WERI-Rb-1 (cell line): ENCODE measurements around the gene PRSS36.
A peak's percentile ranks its signal among the peaks of the same experiment; 100 is the strongest.
"Not testable (repeated sequence)": the region's sequence is repeated elsewhere in the genome, so short reads cannot be mapped to it uniquely, and the experiment has no call there.

Experiments used
- DNase-seq: peaks from one replicate; pipeline ENCODE4 v3.0.0-alpha.2; 2020
- H3K27ac ChIP-seq: fragments of 250-450 bp; sonication (Bioruptor Pico); 2 replicates; pipeline ENCODE4 v1.5.1; 2020; ENCODE audit warnings: mild to moderate bottlenecking, moderate library complexity
- H3K27me3 ChIP-seq: fragments of 250-450 bp; sonication (Bioruptor Pico); 2 replicates; pipeline ENCODE4 v1.5.1; 2021; ENCODE audit warnings: mild to moderate bottlenecking, low read depth, moderate library complexity; ENCODE audit not compliant: insufficient read depth, severe bottlenecking
- H3K36me3 ChIP-seq: fragments of 250-450 bp; sonication (Bioruptor Pico); 2 replicates; pipeline ENCODE4 v1.5.1; 2020; ENCODE audit warnings: mild to moderate bottlenecking, moderate library complexity
- H3K4me3 ChIP-seq: 2 replicates; pipeline ENCODE4 v1.5.1; 2011; ENCODE audit warnings: low read depth, mild to moderate bottlenecking, control low read depth, low read length
- H3K9me3 ChIP-seq: fragments of 250-450 bp; sonication (Bioruptor Pico); 2 replicates; pipeline ENCODE4 v1.5.1; 2021; ENCODE audit warnings: mild to moderate bottlenecking, moderate library complexity; ENCODE audit not compliant: severe bottlenecking
- TF ChIP-seq, protein P1 (sequence below): IDR thresholded peaks from 2 replicates; pipeline ENCODE4 v1.5.1; 2011; ENCODE audit warnings: low read depth, mild to moderate bottlenecking, control low read depth, inconsistent platforms, low read length

PRSS36 gene

GRCh38 chr16:31106509-31107464, 43.1 kb downstream of the PRSS36 start:
- no peaks in the 10 kb centered on the region for H3K27me3 ChIP-seq

GRCh38 chr16:31105677-31106213, 44.1 kb downstream of the PRSS36 start:
- Histone ChIP-seq H3K4me3 (no peak overlapping the region), H3K27ac (peak overlapping the region; percentile 86), H3K27me3 (no peaks in the 10 kb centered on the region), H3K36me3 (peaks cover 17% of the 10 kb centered on the region), H3K9me3 (no peaks in the 10 kb centered on the region)
- peak; percentile 89 for DNase-seq
- TF ChIP-seq, protein P1, sequence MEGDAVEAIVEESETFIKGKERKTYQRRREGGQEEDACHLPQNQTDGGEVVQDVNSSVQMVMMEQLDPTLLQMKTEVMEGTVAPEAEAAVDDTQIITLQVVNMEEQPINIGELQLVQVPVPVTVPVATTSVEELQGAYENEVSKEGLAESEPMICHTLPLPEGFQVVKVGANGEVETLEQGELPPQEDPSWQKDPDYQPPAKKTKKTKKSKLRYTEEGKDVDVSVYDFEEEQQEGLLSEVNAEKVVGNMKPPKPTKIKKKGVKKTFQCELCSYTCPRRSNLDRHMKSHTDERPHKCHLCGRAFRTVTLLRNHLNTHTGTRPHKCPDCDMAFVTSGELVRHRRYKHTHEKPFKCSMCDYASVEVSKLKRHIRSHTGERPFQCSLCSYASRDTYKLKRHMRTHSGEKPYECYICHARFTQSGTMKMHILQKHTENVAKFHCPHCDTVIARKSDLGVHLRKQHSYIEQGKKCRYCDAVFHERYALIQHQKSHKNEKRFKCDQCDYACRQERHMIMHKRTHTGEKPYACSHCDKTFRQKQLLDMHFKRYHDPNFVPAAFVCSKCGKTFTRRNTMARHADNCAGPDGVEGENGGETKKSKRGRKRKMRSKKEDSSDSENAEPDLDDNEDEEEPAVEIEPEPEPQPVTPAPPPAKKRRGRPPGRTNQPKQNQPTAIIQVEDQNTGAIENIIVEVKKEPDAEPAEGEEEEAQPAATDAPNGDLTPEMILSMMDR = peak; percentile 85

More at GRCh38 chr16:31106509-31107464, 43.1 kb downstream of the PRSS36 start:
- H3K9me3 ChIP-seq = no peaks in the 10 kb centered on the region
- TF ChIP-seq, protein P1 = no peak
- peak overlapping the region; percentile 86 for H3K27ac ChIP-seq
- peaks cover 27% of the 10 kb centered on the region for H3K36me3 ChIP-seq
- peak overlapping the region; percentile 68 for H3K4me3 ChIP-seq
- peak; percentile 67 for DNase-seq

GRCh38 chr16:31100876-31101641, 48.8 kb downstream of the PRSS36 start:
- not testable (repeated sequence) for H3K9me3 ChIP-seq, DNase-seq, H3K36me3 ChIP-seq, H3K27ac ChIP-seq, H3K4me3 ChIP-seq, H3K27me3 ChIP-seq

DNA sequence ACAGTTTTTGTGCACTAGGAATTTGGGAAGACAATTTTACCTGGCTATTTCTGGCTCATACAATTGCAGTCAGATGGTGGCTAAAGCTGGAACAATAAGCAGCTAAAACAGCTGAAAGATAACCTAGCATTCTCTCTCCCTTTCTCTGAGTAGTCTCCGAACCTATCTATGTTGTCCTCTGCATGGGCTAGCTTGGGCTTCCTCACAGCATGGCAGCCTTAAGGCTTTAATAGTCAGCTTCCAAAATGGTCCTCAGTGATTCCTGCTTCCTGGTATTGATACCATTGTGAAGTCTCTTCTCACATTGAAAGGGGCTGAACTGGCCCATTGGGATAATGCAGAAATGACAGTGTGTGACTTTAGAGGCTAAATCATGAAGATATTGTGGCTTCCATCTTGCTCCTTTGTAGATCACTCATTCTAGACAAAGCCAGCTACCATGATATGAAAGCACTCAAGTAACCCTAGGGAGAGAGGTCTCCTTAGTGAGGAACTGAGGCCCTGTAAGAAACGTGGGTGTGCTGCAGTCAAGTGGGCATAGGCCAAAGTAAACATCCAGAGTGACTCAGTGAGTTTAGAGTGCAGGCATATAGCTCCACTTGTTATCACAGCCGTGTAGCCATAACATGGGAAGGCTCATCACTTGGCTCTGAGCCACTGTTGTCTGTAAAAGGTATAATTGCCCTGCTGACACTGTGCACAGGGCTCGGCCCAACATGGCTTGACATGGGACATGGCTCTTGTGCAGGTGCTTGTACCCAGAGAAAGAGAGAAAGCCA, 49.8 kb downstream of the PRSS36 start:
- no peak for DNase-seq
- TF ChIP-seq, protein P1 = no peak
- no peaks in the 10 kb centered on the region for H3K36me3 ChIP-seq
- no peaks in the 10 kb centered on the region for H3K27me3 ChIP-seq
- H3K4me3 ChIP-seq = no peak overlapping the region
- no peak overlapping the region for H3K27ac ChIP-seq
- no peaks in the 10 kb centered on the region for H3K9me3 ChIP-seq

- Histone ChIP-seq H3K36me3 (peaks cover 24% of the 10 kb centered on the region), H3K4me3 (peak within 1 kb of the TSS; percentile 96), H3K9me3 (no peaks in the 10 kb centered on the region), H3K27ac (peak within 1 kb of the TSS; percentile 80), H3K27me3 (no peaks in the 10 kb centered on the region)
- TF ChIP-seq, protein P1 = no peak
- peak; percentile 97 for DNase-seq
Measured at GRCh38 chr16:31094424-31095120, 55.3 kb downstream of the PRSS36 start, which contains the start of gene VKORC1. VKORC1 (minus strand) TSS chr16:31094797; CDS start chr16:31094729, 68 bp downstream.
